ENCODE measurements around the gene WDR82.

- TF ChIP-seq, protein P1, sequence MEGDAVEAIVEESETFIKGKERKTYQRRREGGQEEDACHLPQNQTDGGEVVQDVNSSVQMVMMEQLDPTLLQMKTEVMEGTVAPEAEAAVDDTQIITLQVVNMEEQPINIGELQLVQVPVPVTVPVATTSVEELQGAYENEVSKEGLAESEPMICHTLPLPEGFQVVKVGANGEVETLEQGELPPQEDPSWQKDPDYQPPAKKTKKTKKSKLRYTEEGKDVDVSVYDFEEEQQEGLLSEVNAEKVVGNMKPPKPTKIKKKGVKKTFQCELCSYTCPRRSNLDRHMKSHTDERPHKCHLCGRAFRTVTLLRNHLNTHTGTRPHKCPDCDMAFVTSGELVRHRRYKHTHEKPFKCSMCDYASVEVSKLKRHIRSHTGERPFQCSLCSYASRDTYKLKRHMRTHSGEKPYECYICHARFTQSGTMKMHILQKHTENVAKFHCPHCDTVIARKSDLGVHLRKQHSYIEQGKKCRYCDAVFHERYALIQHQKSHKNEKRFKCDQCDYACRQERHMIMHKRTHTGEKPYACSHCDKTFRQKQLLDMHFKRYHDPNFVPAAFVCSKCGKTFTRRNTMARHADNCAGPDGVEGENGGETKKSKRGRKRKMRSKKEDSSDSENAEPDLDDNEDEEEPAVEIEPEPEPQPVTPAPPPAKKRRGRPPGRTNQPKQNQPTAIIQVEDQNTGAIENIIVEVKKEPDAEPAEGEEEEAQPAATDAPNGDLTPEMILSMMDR (IDR thresholded peaks at IDR 0.05): no peak
- TF ChIP-seq EP300 (IDR thresholded peaks at IDR 0.05): no peak
These were observed 27.5 kb upstream of the WDR82 start for GRCh38 chr3:52305926-52306325.

Data from upper lobe of left lung (tissue), 4 donors.